ENCODE results near the gene ARVCF. TPM values are rescaled to one million over a fixed set of nuclear protein-coding genes. Genes with fewer than 3 reads are reported as not detected.

ARVCF gene
- polyA plus RNA-seq, 1 donor from 2014 or later: 112 TPM

DNA sequence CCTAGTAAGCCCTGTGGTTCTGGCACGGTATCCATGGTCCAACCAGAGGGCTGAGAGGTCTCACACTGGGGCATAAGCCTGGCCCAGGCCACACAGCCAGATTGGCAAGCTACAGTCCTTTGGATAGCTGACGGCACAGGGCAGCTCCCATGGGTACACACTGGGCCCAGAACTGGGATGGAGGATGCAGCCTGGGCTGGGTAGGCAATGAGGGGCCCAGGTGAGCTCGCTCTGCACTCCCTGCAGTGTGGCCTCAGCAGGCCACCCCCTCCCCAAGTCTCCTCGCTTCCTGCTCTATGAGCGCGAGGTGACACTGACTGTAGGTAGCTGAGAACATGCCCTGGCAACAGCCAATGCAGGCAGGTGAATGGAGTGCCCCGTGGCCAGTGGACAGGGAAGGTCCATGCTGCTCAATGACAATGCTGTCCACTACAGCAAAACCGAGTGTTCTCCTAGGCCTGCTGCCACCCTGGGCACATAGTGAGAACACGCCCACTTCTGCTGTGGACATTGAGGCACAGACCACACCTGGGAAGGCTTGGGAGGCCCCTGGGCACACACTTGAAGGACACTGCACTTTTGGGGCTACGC, 3.8 kb downstream of the ARVCF start:
- Histone ChIP-seq H3K9me3 (ENCODE audit: low read length) (no peaks in the 10 kb centered on the region), H3K27ac (ENCODE audit: low read length) (no peak overlapping the region), H3K79me2 (replicated peaks; ENCODE audit: insufficient read depth, low read length) (no peaks in the 10 kb centered on the region), H4K20me1 (ENCODE audit: insufficient read depth) (no peaks in the 10 kb centered on the region), H3K4me3 (ENCODE audit: low read length) (no peak overlapping the region), H3K36me3 (ENCODE audit: insufficient read depth, low read length) (no peaks in the 10 kb centered on the region), H2AFZ (ENCODE audit: low read depth, low read length) (no peak overlapping the region), H3K9ac (ENCODE audit: low read length) (no peak overlapping the region), H3K4me2 (ENCODE audit: low read length) (no peak overlapping the region), H3K27me3 (ENCODE audit: insufficient read depth, low read depth, low read length) (peaks cover 2% of the 10 kb centered on the region), H3K9me2 (ENCODE audit: insufficient read depth, low read length) (no peaks in the 10 kb centered on the region), H3F3A (ENCODE audit: insufficient read depth, low read length, poor library complexity, severe bottlenecking) (no peaks in the 10 kb centered on the region)
- TF ChIP-seq EZH2 (IDR thresholded peaks at IDR 0.05; ENCODE audit: borderline replicate concordance, insufficient read depth, low read length, poor library complexity, severe bottlenecking): no peak
- no peak for TF ChIP-seq RAD21 (conservative IDR thresholded peaks at IDR 0.05)
- TF ChIP-seq EP300 (conservative IDR thresholded peaks at IDR 0.05; ENCODE audit: poor library complexity, severe bottlenecking): no peak
- no peak for TF ChIP-seq MXI1 (conservative IDR thresholded peaks at IDR 0.05; ENCODE audit: poor library complexity, severe bottlenecking)
- TF ChIP-seq SMC3 (conservative IDR thresholded peaks at IDR 0.05; ENCODE audit: poor library complexity): no peak
- TF ChIP-seq, protein P1, sequence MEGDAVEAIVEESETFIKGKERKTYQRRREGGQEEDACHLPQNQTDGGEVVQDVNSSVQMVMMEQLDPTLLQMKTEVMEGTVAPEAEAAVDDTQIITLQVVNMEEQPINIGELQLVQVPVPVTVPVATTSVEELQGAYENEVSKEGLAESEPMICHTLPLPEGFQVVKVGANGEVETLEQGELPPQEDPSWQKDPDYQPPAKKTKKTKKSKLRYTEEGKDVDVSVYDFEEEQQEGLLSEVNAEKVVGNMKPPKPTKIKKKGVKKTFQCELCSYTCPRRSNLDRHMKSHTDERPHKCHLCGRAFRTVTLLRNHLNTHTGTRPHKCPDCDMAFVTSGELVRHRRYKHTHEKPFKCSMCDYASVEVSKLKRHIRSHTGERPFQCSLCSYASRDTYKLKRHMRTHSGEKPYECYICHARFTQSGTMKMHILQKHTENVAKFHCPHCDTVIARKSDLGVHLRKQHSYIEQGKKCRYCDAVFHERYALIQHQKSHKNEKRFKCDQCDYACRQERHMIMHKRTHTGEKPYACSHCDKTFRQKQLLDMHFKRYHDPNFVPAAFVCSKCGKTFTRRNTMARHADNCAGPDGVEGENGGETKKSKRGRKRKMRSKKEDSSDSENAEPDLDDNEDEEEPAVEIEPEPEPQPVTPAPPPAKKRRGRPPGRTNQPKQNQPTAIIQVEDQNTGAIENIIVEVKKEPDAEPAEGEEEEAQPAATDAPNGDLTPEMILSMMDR (IDR thresholded peaks at IDR 0.05; ENCODE audit: poor library complexity, severe bottlenecking): no peak
- TF ChIP-seq, protein P2, sequence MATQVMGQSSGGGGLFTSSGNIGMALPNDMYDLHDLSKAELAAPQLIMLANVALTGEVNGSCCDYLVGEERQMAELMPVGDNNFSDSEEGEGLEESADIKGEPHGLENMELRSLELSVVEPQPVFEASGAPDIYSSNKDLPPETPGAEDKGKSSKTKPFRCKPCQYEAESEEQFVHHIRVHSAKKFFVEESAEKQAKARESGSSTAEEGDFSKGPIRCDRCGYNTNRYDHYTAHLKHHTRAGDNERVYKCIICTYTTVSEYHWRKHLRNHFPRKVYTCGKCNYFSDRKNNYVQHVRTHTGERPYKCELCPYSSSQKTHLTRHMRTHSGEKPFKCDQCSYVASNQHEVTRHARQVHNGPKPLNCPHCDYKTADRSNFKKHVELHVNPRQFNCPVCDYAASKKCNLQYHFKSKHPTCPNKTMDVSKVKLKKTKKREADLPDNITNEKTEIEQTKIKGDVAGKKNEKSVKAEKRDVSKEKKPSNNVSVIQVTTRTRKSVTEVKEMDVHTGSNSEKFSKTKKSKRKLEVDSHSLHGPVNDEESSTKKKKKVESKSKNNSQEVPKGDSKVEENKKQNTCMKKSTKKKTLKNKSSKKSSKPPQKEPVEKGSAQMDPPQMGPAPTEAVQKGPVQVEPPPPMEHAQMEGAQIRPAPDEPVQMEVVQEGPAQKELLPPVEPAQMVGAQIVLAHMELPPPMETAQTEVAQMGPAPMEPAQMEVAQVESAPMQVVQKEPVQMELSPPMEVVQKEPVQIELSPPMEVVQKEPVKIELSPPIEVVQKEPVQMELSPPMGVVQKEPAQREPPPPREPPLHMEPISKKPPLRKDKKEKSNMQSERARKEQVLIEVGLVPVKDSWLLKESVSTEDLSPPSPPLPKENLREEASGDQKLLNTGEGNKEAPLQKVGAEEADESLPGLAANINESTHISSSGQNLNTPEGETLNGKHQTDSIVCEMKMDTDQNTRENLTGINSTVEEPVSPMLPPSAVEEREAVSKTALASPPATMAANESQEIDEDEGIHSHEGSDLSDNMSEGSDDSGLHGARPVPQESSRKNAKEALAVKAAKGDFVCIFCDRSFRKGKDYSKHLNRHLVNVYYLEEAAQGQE (IDR thresholded peaks at IDR 0.05; ENCODE audit: borderline replicate concordance): no peak
- no peak for TF ChIP-seq POLR2AphosphoS5 (IDR thresholded peaks at IDR 0.05)
- no peak for TF ChIP-seq TAF1 (IDR thresholded peaks at IDR 0.05; ENCODE audit: low read depth)

- Histone ChIP-seq H4K20me1 (ENCODE audit: insufficient read depth) (no peaks in the 10 kb centered on the region), H3K9ac (ENCODE audit: low read length) (no peak overlapping the region), H3K9me3 (ENCODE audit: low read length) (no peaks in the 10 kb centered on the region), H3K36me3 (ENCODE audit: insufficient read depth, low read length) (no peaks in the 10 kb centered on the region), H2AFZ (ENCODE audit: low read depth, low read length) (no peak overlapping the region), H3K4me2 (ENCODE audit: low read length) (no peak overlapping the region), H3K4me3 (ENCODE audit: low read length) (no peak overlapping the region), H3F3A (ENCODE audit: insufficient read depth, low read length, poor library complexity, severe bottlenecking) (no peaks in the 10 kb centered on the region), H3K27ac (ENCODE audit: low read length) (no peak overlapping the region), H3K27me3 (ENCODE audit: insufficient read depth, low read depth, low read length) (peaks cover 2% of the 10 kb centered on the region), H3K9me2 (ENCODE audit: insufficient read depth, low read length) (no peaks in the 10 kb centered on the region), H3K79me2 (replicated peaks; ENCODE audit: insufficient read depth, low read length) (no peaks in the 10 kb centered on the region)
- TF ChIP-seq EZH2 (IDR thresholded peaks at IDR 0.05; ENCODE audit: borderline replicate concordance, insufficient read depth, low read length, poor library complexity, severe bottlenecking): no peak
- TF ChIP-seq RAD21 (conservative IDR thresholded peaks at IDR 0.05): no peak
- TF ChIP-seq SMC3 (conservative IDR thresholded peaks at IDR 0.05; ENCODE audit: poor library complexity): no peak
- no peak for TF ChIP-seq MXI1 (conservative IDR thresholded peaks at IDR 0.05; ENCODE audit: poor library complexity, severe bottlenecking)
Measured at GRCh38 chr22:20011993-20012740, 4.5 kb downstream of the ARVCF start.

All from neural cell (in vitro differentiated cells).